Mesothelial cell of epicardium (in vitro differentiated cells): ENCODE results near the gene MPDU1. TPM values are rescaled to one million over a fixed set of nuclear protein-coding genes. Genes with fewer than 3 reads are reported as not detected.

Source experiments
- DNase-seq, 2 experiments: peaks; one replicate each; pipeline ENCODE4 v3.0.0; 2021; ENCODE audit warnings: low spot score in 2 of 2; ENCODE audit not compliant: unreplicated experiment in 2 of 2
- H3K27ac Mint-ChIP-seq: 2 replicates; pipeline ENCODE4 v1.8.0; 2021; ENCODE audit warnings: mixed read lengths
- H3K27me3 Mint-ChIP-seq: 2 replicates; pipeline ENCODE4 v1.8.0; 2021; ENCODE audit warnings: low read depth, mixed read lengths
- H3K36me3 Mint-ChIP-seq: 2 replicates; pipeline ENCODE4 v1.8.0; 2021; ENCODE audit warnings: mixed read lengths
- H3K4me1 Mint-ChIP-seq: 2 replicates; pipeline ENCODE4 v1.8.0; 2021; ENCODE audit warnings: mixed read lengths
- H3K4me3 Mint-ChIP-seq: 2 replicates; pipeline ENCODE4 v1.8.0; 2021; ENCODE audit warnings: mild to moderate bottlenecking, moderate library complexity, mixed read lengths
- H3K9me3 Mint-ChIP-seq: 2 replicates; pipeline ENCODE4 v1.8.0; 2021; ENCODE audit warnings: mixed read lengths
- total RNA-seq: library from RNA; stranded (reverse); gene quantifications from 3 replicates; pipeline ENCODE4 v1.2.1, GENCODE V29; 2021
- TF ChIP-seq, protein P1 (sequence below): fragments of 200-600 bp; sonication (generic); IDR thresholded peaks from one replicate; pipeline ENCODE4 v1.5.0; 2021; ENCODE audit warnings: antibody characterized with exemption; ENCODE audit not compliant: unreplicated experiment

MPDU1 gene
- total RNA-seq, 1 donor from 2014 or later = 44.8 TPM

DNA sequence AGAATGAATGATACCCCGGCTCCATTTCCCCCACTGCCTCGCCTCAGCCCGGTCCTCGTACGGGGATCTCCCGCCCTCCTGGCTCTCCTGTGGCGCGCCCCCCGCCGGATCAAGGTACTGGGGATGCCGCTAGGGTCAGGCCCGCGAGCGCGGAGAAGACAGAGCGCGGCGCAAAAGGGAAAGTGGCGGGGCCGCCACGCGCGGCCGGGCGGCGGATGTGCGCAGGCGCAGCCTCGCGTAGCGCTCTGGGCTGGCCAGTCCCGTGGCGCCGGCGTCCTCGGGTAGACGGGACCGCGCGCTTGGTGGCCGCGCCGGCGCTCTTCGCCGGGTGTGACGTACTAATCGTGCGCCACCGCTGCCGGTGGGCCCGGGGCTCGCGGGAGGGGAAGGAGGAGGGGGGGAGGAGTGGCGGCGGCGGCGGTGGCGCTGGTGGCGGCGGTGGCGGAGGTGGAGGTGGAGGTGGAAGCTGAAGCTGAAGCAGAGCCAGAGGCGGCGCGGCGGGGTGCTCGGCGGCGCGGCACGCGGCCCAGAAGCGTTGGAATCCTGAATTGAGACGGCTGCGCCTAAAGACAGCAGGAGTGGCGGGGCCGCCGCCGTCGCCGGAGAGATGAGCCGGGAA lies 22.0 kb upstream of the MPDU1 start, which contains the start of gene SENP3:
Gene SENP3 (plus strand): TSS at position 331 of the 619 bp plus-strand sequence. CDS start 1,158 bp downstream, outside the sequence.
- H3K9me3 Mint-ChIP-seq = no peaks in the 10 kb centered on the region
- H3K36me3 Mint-ChIP-seq = peaks cover 6% of the 10 kb centered on the region
- TF ChIP-seq, protein P1, sequence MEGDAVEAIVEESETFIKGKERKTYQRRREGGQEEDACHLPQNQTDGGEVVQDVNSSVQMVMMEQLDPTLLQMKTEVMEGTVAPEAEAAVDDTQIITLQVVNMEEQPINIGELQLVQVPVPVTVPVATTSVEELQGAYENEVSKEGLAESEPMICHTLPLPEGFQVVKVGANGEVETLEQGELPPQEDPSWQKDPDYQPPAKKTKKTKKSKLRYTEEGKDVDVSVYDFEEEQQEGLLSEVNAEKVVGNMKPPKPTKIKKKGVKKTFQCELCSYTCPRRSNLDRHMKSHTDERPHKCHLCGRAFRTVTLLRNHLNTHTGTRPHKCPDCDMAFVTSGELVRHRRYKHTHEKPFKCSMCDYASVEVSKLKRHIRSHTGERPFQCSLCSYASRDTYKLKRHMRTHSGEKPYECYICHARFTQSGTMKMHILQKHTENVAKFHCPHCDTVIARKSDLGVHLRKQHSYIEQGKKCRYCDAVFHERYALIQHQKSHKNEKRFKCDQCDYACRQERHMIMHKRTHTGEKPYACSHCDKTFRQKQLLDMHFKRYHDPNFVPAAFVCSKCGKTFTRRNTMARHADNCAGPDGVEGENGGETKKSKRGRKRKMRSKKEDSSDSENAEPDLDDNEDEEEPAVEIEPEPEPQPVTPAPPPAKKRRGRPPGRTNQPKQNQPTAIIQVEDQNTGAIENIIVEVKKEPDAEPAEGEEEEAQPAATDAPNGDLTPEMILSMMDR = no peak
- peak within 1 kb of the TSS; percentile 93 for H3K4me3 Mint-ChIP-seq
- H3K27me3 Mint-ChIP-seq = no peaks in the 10 kb centered on the region
- H3K4me1 Mint-ChIP-seq = peaks cover 47% of the 10 kb centered on the region
- peak; percentile 95 to 96 for DNase-seq
- peak within 1 kb of the TSS; percentile 98 for H3K27ac Mint-ChIP-seq

DNA sequence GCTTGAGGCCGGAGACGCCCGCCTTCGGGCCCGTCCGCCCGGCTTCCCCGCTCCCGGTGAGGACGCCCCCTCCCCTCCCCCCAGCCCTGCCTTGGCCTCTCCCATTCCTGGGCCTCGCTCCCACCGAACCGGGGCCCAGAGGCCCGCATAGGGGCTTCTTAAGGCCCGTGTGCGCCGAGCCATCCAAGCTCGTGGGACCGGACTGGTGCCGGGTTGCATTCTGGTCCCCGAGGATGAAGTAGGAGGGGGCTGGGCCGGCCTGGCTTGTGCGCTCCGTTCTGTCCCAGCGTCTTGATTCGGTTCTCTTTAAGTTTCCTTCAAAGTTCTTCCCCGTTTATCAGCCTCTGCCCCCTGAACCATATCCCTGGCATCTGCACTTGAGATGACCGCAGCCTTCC lies 21.4 kb upstream of the MPDU1 start:
- TF ChIP-seq, protein P1 = no peak
- Mint-ChIP-seq H3K9me3 (no peaks in the 10 kb centered on the region), H3K36me3 (peaks cover 9% of the 10 kb centered on the region), H3K4me1 (peaks cover 47% of the 10 kb centered on the region), H3K27ac (peak overlapping the region; percentile 96), H3K27me3 (no peaks in the 10 kb centered on the region), H3K4me3 (peak overlapping the region; percentile 93)
- DNase-seq = no peak

DNA sequence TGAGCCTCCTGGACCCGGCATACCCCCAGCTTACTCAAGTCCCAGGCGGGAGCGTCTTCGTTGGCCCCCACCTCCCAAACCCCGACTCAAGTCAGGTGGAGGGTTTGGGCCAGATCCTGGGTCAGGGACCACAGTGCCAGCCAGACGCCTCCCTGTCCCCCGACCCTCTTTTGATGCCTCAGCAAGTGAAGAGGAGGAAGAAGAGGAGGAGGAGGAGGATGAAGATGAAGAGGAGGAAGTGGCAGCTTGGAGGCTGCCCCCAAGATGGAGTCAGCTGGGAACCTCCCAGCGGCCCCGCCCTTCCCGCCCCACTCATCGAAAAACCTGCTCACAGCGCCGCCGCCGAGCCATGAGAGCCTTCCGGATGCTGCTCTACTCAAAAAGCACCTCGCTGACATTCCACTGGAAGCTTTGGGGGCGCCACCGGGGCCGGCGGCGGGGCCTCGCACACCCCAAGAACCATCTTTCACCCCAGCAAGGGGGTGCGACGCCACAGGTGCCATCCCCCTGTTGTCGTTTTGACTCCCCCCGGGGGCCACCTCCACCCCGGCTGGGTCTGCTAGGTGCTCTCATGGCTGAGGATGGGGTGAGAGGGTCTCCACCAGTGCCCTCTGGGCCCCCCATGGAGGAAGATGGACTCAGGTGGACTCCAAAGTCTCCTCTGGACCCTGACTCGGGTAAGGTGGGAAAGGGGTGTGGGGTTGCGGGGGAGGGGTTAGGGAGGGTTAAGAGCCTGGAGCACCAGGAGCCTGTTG lies 20.4 kb upstream of the MPDU1 start:
- DNase-seq = no peak
- H3K27me3 Mint-ChIP-seq = no peaks in the 10 kb centered on the region
- H3K9me3 Mint-ChIP-seq = no peaks in the 10 kb centered on the region
- peak overlapping the region; percentile 93 for H3K4me3 Mint-ChIP-seq
- H3K36me3 Mint-ChIP-seq = peaks cover 13% of the 10 kb centered on the region
- no peak overlapping the region for H3K27ac Mint-ChIP-seq
- H3K4me1 Mint-ChIP-seq = peaks cover 40% of the 10 kb centered on the region
- TF ChIP-seq, protein P1 = no peak

DNA sequence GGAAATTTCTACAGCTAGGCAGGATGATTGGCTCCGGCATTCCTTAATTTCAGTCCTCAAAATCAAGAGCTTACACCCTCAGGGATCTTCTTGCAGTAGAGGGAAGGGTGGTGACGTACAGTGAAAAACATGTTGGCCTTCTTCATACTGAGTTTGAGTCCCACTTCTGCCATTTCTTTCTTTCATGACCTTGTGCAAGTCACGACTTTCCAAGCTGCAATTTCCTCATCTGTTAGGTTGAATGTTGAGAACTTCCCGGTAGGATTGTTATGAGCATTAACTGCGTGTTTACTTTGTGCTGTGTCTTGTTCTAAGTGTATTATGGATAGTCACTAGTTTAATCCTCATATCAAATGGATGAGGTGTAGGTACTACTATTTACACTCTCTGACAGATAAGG lies 14.1 kb upstream of the MPDU1 start:
- Mint-ChIP-seq H3K4me3 (no peak overlapping the region), H3K4me1 (peaks cover 15% of the 10 kb centered on the region), H3K36me3 (peaks cover 25% of the 10 kb centered on the region), H3K9me3 (no peaks in the 10 kb centered on the region), H3K27ac (no peak overlapping the region), H3K27me3 (no peaks in the 10 kb centered on the region)
- TF ChIP-seq, protein P1 = no peak
- DNase-seq = no peak

DNA sequence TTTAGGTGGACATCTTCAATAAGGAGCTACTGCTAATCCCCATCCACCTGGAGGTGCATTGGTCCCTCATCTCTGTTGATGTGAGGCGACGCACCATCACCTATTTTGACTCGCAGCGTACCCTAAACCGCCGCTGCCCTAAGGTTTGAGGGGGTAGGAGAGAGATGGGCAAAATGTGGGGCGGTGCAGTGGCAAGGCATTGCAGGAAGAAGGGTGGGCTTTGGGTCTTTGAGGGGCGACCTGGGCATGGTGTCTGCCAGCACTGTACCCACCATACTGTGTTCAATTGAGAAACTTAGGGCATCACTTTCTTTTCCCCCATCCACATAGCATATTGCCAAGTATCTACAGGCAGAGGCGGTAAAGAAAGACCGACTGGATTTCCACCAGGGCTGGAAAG lies 13.3 kb upstream of the MPDU1 start:
- Mint-ChIP-seq H3K27ac (no peak overlapping the region), H3K27me3 (no peaks in the 10 kb centered on the region), H3K36me3 (peaks cover 31% of the 10 kb centered on the region), H3K4me3 (no peak overlapping the region), H3K4me1 (peaks cover 22% of the 10 kb centered on the region), H3K9me3 (no peaks in the 10 kb centered on the region)
- no peak for DNase-seq
- TF ChIP-seq, protein P1 = no peak
